Tibial artery (tissue), 4 donors: Measurements from ENCODE around the gene CCNL2.

Source experiments
- DNase-seq, 2 donors: peaks; one replicate each; pipeline ENCODE4 v3.0.0-alpha.2; 2019
- H3K27ac ChIP-seq, 2 donors: fragments of 200-600 bp; sonication (generic) in 1 of 2; 1 replicate in 1 of 2; 2 replicates in 1 of 2; pipeline ENCODE4 v1.5.1; 2018 to 2019; ENCODE audit warnings: mild to moderate bottlenecking in 1 of 2
- H3K27me3 ChIP-seq, 2 donors: fragments of 200-600 bp; sonication (generic) in 1 of 2; one replicate each; pipeline versions ENCODE4 v1.5.1 to v1.6.0; 2016 to 2019
- H3K36me3 ChIP-seq, 3 donors: fragments of 200-600 bp; sonication (generic) in 2 of 3; one replicate each; pipeline ENCODE4 v1.5.1; 2016 to 2019; ENCODE audit warnings: mild to moderate bottlenecking in 2 of 3
- H3K4me1 ChIP-seq, 4 donors: fragments of 200-600 bp; sonication (generic) in 2 of 4; 1 replicate in 3 of 4; 2 replicates in 1 of 4; pipeline ENCODE4 v1.5.1; 2016 to 2019
- H3K4me3 ChIP-seq, 2 donors: fragments of 200-600 bp; sonication (generic) in 1 of 2; 1 replicate in 1 of 2; 2 replicates in 1 of 2; pipeline ENCODE4 v1.5.1; 2018 to 2019; ENCODE audit warnings: mild to moderate bottlenecking in 2 of 2
- H3K9me3 ChIP-seq, 3 donors: fragments of 200-600 bp; sonication (generic) in 1 of 3; one replicate each; pipeline ENCODE4 v1.5.1; 2016 to 2019
- intact Hi-C: fragments of 100-400 bp; cut with DNase I; formaldehyde crosslinking; loops from one replicate; pipeline ENCODE4 v1.15.0; 2023; ENCODE audit warnings: low total_unique reads
- TF ChIP-seq, protein P1 (sequence below), 2 experiments: fragments of 200-600 bp in 1 of 2; fragments of 450-650 bp in 1 of 2; IDR thresholded peaks; one replicate each; pipeline ENCODE4 v1.5.1; 2017 to 2019; ENCODE audit warnings: antibody characterized with exemption in 2 of 2, mild to moderate bottlenecking in 1 of 2, moderate library complexity in 1 of 2

The CCNL2 gene

DNA sequence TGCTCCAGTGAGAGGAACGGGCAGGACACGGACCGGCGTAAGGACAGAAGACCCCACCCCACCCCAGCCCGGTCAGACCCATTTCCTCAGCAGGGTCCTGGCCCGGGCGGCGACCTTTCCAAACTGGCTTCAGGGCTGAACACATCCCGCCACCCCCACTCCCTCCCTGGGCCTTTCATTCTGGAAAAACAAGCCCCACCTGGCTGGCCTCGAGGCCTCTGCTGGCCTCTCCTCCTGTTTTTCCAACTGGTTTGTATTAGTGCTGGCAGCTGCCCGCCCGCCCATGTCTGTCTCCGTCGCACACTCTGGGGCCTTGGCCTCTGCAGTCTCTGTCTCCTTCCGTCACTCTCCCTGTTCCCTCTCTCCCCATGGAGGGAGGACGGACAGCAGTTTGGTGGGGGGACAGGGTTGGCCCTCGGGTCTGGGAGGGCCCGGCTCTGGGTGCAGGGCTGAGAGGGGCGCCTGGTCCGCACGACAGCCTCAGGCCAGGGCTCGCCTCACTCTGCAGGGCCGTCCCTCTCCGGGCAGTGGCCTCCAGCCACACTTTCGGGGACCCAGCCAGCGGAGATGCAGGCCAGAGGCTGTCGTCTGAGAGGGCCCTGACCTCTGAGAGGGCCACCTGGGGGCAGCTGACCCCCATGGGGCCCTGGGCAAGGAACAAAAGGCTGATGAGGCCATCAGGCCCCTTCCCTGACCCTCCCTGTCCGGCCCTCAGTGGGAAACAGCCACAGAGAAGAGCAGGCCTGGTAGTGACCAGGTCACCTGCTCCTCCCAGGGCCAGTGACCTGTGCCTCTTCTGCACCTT is 39.3 kb downstream of the CCNL2 start:
- Histone ChIP-seq H3K9me3 (no peaks in the 10 kb centered on the region), H3K4me3 (no peak overlapping the region), H3K27me3 (no peaks in the 10 kb centered on the region), H3K27ac (peak overlapping the region; percentile 94 to 97), H3K36me3 (peaks cover 0 to 2% (median 1%) of the 10 kb centered on the region in 3 donors), H3K4me1 (peaks cover 0 to 75% (median 60%) of the 10 kb centered on the region in 4 donors)
- DNase-seq = peak in 1 of 2 donors; percentile 70
- intact Hi-C loops = no loop called here
- TF ChIP-seq, protein P1, sequence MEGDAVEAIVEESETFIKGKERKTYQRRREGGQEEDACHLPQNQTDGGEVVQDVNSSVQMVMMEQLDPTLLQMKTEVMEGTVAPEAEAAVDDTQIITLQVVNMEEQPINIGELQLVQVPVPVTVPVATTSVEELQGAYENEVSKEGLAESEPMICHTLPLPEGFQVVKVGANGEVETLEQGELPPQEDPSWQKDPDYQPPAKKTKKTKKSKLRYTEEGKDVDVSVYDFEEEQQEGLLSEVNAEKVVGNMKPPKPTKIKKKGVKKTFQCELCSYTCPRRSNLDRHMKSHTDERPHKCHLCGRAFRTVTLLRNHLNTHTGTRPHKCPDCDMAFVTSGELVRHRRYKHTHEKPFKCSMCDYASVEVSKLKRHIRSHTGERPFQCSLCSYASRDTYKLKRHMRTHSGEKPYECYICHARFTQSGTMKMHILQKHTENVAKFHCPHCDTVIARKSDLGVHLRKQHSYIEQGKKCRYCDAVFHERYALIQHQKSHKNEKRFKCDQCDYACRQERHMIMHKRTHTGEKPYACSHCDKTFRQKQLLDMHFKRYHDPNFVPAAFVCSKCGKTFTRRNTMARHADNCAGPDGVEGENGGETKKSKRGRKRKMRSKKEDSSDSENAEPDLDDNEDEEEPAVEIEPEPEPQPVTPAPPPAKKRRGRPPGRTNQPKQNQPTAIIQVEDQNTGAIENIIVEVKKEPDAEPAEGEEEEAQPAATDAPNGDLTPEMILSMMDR (IDR thresholded peaks at IDR 0.05) = no peak

DNA sequence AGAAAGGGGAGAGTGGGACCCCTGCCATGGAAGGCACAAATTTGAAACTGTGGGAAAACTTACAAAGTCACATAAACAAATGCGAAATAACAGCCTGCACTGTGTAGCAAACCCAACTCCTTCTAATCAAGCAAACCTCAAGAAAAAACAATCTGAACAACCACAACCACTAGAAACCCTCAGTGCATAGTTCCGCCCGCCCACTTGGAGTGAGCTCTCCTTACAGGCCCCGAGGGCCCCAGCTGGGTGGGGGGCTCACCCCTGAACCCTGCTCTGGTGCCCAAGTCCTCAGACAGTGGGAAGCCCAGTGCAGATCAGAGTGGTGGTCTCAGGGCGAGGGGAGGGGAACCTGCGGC is 39.8 kb downstream of the CCNL2 start:
- intact Hi-C loops = no loop called here
- no peak overlapping the region for H3K4me3 ChIP-seq
- no peak for DNase-seq
- H3K4me1 ChIP-seq = peaks cover 0 to 81% (median 66%) of the 10 kb centered on the region in 4 donors
- H3K27ac ChIP-seq = peak overlapping the region; percentile 94 to 97
- peaks cover 4 to 8% (median 7%) of the 10 kb centered on the region in 3 donors for H3K36me3 ChIP-seq
- TF ChIP-seq, protein P1 (IDR thresholded peaks at IDR 0.05) = no peak
- H3K9me3 ChIP-seq = no peaks in the 10 kb centered on the region
- no peaks in the 10 kb centered on the region for H3K27me3 ChIP-seq

DNA sequence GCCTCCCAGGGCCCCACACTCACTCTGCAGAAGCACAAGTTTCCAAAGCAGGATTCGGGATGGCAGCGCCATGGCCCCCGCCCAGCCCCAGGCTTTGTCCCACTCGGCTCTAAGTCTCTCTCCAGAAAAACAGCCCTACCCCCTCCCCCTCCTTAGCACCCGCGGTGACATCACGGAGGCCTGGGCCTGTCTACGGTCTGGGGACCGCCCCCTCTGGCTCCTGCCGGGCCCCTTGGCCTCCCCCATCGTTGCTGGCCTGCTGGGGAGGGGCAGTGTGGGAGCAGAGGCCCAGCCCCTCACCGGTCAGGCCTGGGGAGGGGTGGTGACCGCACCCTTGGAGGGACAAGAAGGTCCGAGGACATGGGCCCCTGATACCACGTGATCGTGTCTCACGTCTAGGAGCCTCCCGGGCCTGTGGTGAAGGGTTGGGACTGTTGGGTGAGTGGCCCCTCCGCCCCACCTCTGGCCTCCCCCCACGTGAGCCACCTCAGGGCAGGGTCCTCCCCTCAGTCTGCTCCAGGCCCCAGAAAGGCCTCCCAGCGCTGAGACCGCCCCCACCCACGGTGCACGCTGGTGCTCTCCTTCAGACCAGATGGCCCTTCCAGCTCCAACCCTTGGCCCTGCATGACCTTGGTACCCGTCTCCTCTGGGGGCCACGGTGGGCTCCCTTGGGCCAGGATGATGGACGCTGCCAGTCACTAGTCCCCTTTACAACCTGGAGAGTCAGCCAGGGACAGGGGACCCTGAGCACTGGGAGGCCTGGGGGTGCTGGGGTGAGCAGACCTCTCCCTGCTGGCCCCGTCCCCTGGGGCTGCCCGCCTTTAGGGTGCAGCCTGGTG is 40.5 kb downstream of the CCNL2 start, which contains the start of gene MXRA8:
Gene MXRA8, minus strand, starts transcription at position 123 of the 839 bp plus-strand sequence. Its CDS starts 51 bp downstream, at position 72.
- TF ChIP-seq, protein P1 (IDR thresholded peaks at IDR 0.05) = no peak
- Histone ChIP-seq H3K4me3 (peak within 1 kb of the TSS; percentile 71 to 78), H3K4me1 (peaks cover 0 to 87% (median 72%) of the 10 kb centered on the region in 4 donors), H3K27me3 (no peaks in the 10 kb centered on the region), H3K27ac (peak within 1 kb of the TSS; percentile 94 to 97), H3K36me3 (peaks cover 8 to 15% (median 14%) of the 10 kb centered on the region in 3 donors), H3K9me3 (no peaks in the 10 kb centered on the region)
- peak; percentile 83 to 92 for DNase-seq
- intact Hi-C loops = no loop called here

DNA sequence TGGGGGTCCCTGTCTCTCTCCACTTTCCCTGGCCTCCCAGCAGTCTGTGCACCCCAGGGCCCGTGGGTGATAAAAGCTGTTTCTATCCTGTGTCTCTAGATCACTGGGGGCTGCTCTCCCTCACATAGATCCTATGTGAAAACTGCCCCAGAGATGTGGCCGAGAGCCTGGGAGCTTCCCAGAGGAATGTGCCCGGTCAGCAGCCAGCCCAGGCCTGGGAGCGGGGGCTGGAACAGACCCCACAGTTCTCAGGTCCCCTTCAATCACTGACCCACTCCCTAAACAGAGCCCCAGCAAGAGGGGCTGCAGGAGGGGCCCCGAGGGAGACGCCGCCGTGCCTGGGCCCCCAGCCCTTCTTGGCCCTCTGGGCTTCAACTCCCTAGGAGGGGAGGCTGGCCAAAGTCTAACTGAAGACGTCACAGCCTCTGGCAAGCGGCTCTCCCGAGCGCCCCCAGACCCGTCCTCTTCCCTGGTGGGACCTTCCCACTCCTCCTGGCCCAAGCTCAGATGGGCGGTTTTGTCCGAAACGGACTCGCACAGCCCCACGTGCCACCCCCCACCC is 41.2 kb downstream of the CCNL2 start:
- H3K4me3 ChIP-seq = peak overlapping the region; percentile 71 to 78
- H3K9me3 ChIP-seq = no peaks in the 10 kb centered on the region
- no peak for DNase-seq
- TF ChIP-seq, protein P1 (IDR thresholded peaks at IDR 0.05) = no peak
- peak overlapping the region; percentile 94 to 97 for H3K27ac ChIP-seq
- H3K4me1 ChIP-seq = peaks cover 0 to 92% (median 76%) of the 10 kb centered on the region in 4 donors
- H3K27me3 ChIP-seq = no peaks in the 10 kb centered on the region
- intact Hi-C loops = no loop called here
- peaks cover 9 to 22% (median 21%) of the 10 kb centered on the region in 3 donors for H3K36me3 ChIP-seq

DNA sequence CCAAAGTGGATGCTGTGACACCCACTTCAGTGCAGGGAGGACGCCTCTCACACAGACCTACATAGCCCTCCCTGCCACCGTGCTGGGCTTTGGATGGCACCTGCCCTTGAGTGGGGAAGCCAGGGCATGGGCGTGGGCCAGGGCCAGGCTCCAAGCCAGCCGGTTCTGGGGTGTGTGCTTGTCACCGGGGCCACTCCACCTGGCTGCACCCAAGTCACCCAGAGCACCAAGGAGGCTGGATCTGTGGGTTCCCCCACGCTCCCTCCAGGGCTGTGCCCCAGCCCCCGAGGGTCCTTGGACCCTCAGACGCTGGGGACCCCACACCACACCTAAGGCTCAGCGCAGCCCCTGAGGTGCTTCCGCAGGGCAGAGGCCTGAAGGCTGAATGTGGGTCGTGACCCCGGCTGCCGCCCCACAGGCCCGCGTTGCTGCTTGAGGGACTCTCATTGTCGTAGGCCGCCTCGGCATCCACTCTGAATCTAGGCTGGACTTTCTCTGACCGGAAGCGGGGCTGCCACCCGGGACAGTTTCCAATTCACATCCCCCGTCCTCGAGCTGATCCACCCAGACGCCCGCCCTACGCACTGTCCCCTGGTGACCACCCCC is 42.2 kb downstream of the CCNL2 start:
- no peak for DNase-seq
- Histone ChIP-seq H3K4me1 (peaks cover 0 to 96% (median 81%) of the 10 kb centered on the region in 4 donors), H3K36me3 (peaks cover 9 to 27% (median 24%) of the 10 kb centered on the region in 3 donors), H3K27ac (peak overlapping the region; percentile 94 to 97), H3K27me3 (no peaks in the 10 kb centered on the region), H3K4me3 (peak overlapping the region; percentile 71 to 78), H3K9me3 (no peaks in the 10 kb centered on the region)
- intact Hi-C loops = no loop called here
- TF ChIP-seq, protein P1 (IDR thresholded peaks at IDR 0.05) = no peak
